HepG2 (cell line): Measurements from ENCODE around the gene IL16. TPM values are rescaled to one million over a fixed set of nuclear protein-coding genes. Genes with fewer than 3 reads are reported as not detected.

Experiments
- ATAC-seq: fragments of 200-7000 bp; cut with Tn5 transposase; 3 replicates; pipeline ENCODE4 v1.9.1; 2020; ENCODE audit warnings: mild to moderate bottlenecking, moderate library complexity
- BruUV-seq: library from RNA; stranded (reverse); fragments of 400-500 nt; replicated peaks from 2 replicates; lab custom pipeline; 2021; lab: Mats Ljungman, UMichigan
- CTCF ChIA-PET: fragments of 300-600 bp; formaldehyde crosslinking; extraction: SDS; loops from one replicate; lab custom pipeline; 2021; ENCODE audit warnings: low total read pairs, inconsistent platforms, low intra/inter-chr PET ratio; lab: Yijun Ruan, JAX
- POLR2A ChIA-PET: fragments of 350-600 bp; sonication (Branson Sonifier 250); formaldehyde crosslinking; loops from one replicate; lab custom pipeline; 2020; ENCODE audit warnings: antibody characterized with exemption, inconsistent platforms; lab: Yijun Ruan, JAX
- DNase-seq: peaks from one replicate; pipeline ENCODE4 v3.0.0-alpha.2; 2015; ENCODE audit warnings: low spot score
- FAIRE-seq: peaks from 3 replicates; lab custom pipeline; 2011; peaks lifted over from hg19 to GRCh38; lab: Jason Lieb, UNC
- H2AFZ ChIP-seq: one replicate; pipeline ENCODE4 v1.6.1; 2011; ENCODE audit warnings: low read length, inconsistent platforms
- H3K27ac ChIP-seq: fragments of 300-600 bp; 3 replicates; pipeline ENCODE4 v1.8.0; 2011; ENCODE audit warnings: mixed run types, mild to moderate bottlenecking, mixed read lengths, low read length, inconsistent platforms; ENCODE audit not compliant: insufficient read depth; ENCODE audit errors: extremely low read length
- H3K27me3 ChIP-seq, 2 experiments: fragments of 200-600 bp in 1 of 2; 2 replicates in 1 of 2; 3 replicates in 1 of 2; pipeline versions ENCODE4 v1.6.0 to v1.8.0; 2011; ENCODE audit warnings: low read length in 2 of 2, mild to moderate bottlenecking in 2 of 2, moderate library complexity in 2 of 2, inconsistent platforms in 1 of 2; ENCODE audit not compliant: insufficient read depth in 2 of 2, control insufficient read depth in 1 of 2
- H3K36me3 ChIP-seq, 2 experiments: fragments of 200-600 bp in 1 of 2; replicated peaks in 1 of 2; 2 replicates in 1 of 2; 3 replicates in 1 of 2; pipeline versions ENCODE4 v1.5.1 to v1.8.0; 2011; ENCODE audit warnings: low read length in 2 of 2, inconsistent platforms in 1 of 2; ENCODE audit not compliant: insufficient read depth in 2 of 2, control insufficient read depth in 1 of 2
- H3K4me1 ChIP-seq: 2 replicates; pipeline ENCODE4 v1.5.1; 2012; ENCODE audit warnings: low read length, inconsistent platforms; ENCODE audit not compliant: insufficient read depth
- H3K4me2 ChIP-seq: 2 replicates; pipeline ENCODE4 v1.6.0; 2011; ENCODE audit warnings: low read depth, low read length, inconsistent platforms
- H3K4me3 ChIP-seq, 3 experiments: fragments of 200-600 bp in 1 of 3; sonication (generic), shearing (Covaris generic) in 1 of 3; replicated peaks in 1 of 3; 2 replicates each; pipeline ENCODE4 v1.5.1; 2011 to 2016; ENCODE audit warnings: low read length in 3 of 3, inconsistent platforms in 2 of 3, low read depth in 2 of 3, mild to moderate bottlenecking in 2 of 3, control low read depth in 1 of 3, mixed read lengths in 1 of 3; ENCODE audit not compliant: insufficient read depth in 1 of 3
- H3K79me2 ChIP-seq: one replicate; pipeline ENCODE4 v1.6.1; 2011; ENCODE audit warnings: low read length, inconsistent platforms; ENCODE audit not compliant: insufficient read depth
- H3K9ac ChIP-seq: 2 replicates; pipeline ENCODE4 v1.6.0; 2011; ENCODE audit warnings: mild to moderate bottlenecking, low read depth, low read length, inconsistent platforms; ENCODE audit not compliant: insufficient read depth
- H3K9me3 ChIP-seq: 2 replicates; pipeline ENCODE4 v1.5.1; 2012; ENCODE audit warnings: mild to moderate bottlenecking, low read length
- H4K20me1 ChIP-seq: 2 replicates; pipeline ENCODE4 v1.6.0; 2011; ENCODE audit warnings: inconsistent platforms, mild to moderate bottlenecking, low read length, moderate library complexity; ENCODE audit not compliant: insufficient read depth
- JUN ChIP-seq: sonication (generic); formaldehyde crosslinking; IDR thresholded peaks from 2 replicates; pipeline ENCODE4 v1.4.0; 2020; ENCODE audit warnings: mild to moderate bottlenecking, missing genetic modification reagents
- PPARG ChIP-seq: conservative IDR thresholded peaks from 2 replicates; pipeline ENCODE4 v1.6.1; 2016; ENCODE audit warnings: missing biosample characterization, missing genetic modification reagents
- TBX3 ChIP-seq: fragments of 450-650 bp; IDR thresholded peaks from 2 replicates; pipeline ENCODE4 v1.6.1; 2017; ENCODE audit warnings: antibody characterized with exemption, mild to moderate bottlenecking, inconsistent platforms, borderline replicate concordance
- TP53 ChIP-seq: sonication (generic); formaldehyde crosslinking; conservative IDR thresholded peaks from 2 replicates; pipeline ENCODE4 v1.4.0; 2020; ENCODE audit warnings: missing genetic modification reagents
- ZNF225 ChIP-seq: sonication (generic); formaldehyde crosslinking; IDR thresholded peaks from 2 replicates; pipeline ENCODE4 v1.4.0; 2020; ENCODE audit warnings: mild to moderate bottlenecking, missing genetic modification reagents
- ZNF570 ChIP-seq: sonication (generic); formaldehyde crosslinking; IDR thresholded peaks from 2 replicates; pipeline ENCODE4 v1.4.0; 2020; ENCODE audit warnings: mild to moderate bottlenecking, missing genetic modification reagents, borderline replicate concordance
- ZNF816 ChIP-seq: sonication (generic); formaldehyde crosslinking; IDR thresholded peaks from 2 replicates; pipeline ENCODE4 v1.8.0; 2022; ENCODE audit warnings: missing genetic modification reagents, mild to moderate bottlenecking, borderline replicate concordance
- WGBS: methylation state at CpG from one replicate; pipeline ENCODE4 v1.1.6; 2017; ENCODE audit warnings: low lambda C conversion rate; 5-methylcytosine and 5-hydroxymethylcytosine counted together
- in situ Hi-C: cut with HindIII; loops from 2 replicates; pipeline ENCODE4 v1.10.0; 2017; ENCODE audit warnings: low pct_unique_long_range_greater_than_20kb; ENCODE audit not compliant: extremely low pct_ligation_motif_present
- intact Hi-C: fragments of 100-400 bp; cut with micrococcal nuclease; formaldehyde crosslinking; loops from one replicate; pipeline ENCODE4 v1.10.0; 2022; ENCODE audit not compliant: unreplicated experiment
- polyA plus RNA-seq, 8 experiments: library from polyadenylated mRNA; depleted of rRNA in 3 of 8; stranded (reverse) in 7 of 8; unstranded in 1 of 8; fragments of >200 nt; fragmentation: Illumina TruSeq in 4 of 8; extraction: Trizol in 4 of 8; gene quantifications; 2 replicates each; pipeline versions ENCODE4 v1.2.1 to v1.2.3, GENCODE V29; 2011 to 2016; ENCODE audit warnings: low read depth in 4 of 8, missing spikeins in 1 of 8, mixed read lengths in 1 of 8; ENCODE audit not compliant: insufficient read depth in 1 of 8
- total RNA-seq, 5 experiments: library from RNA; depleted of rRNA; stranded (reverse); fragments of >200 nt; fragmentation: Illumina TruSeq; extraction: Trizol; gene quantifications; 2 replicates each; pipeline ENCODE4 v1.2.3, GENCODE V29; 2016; ENCODE audit warnings: low read depth in 1 of 5
- TF ChIP-seq, protein P1 (sequence below): sonication (generic); formaldehyde crosslinking; IDR thresholded peaks from 2 replicates; pipeline ENCODE4 v1.8.0; 2022; ENCODE audit warnings: missing genetic modification reagents, low read depth, mild to moderate bottlenecking, borderline replicate concordance
- TF ChIP-seq, protein P2 (sequence below): IDR thresholded peaks from 2 replicates; pipeline ENCODE4 v1.6.1; 2016; ENCODE audit warnings: missing compliant biosample characterization, missing genetic modification reagents, borderline replicate concordance
- TF ChIP-seq, protein P3 (sequence below): sonication (generic); formaldehyde crosslinking; IDR thresholded peaks from 2 replicates; pipeline ENCODE4 v1.8.1; 2023; ENCODE audit warnings: mild to moderate bottlenecking, missing genetic modification reagents, borderline replicate concordance

The IL16 gene
- total and polyA plus RNA-seq, 2 of the 13 experiments (the other 11 are each of a cell fraction or from before 2014, with no cell fraction given), result 0.03 TPM; not detected in 1

DNA sequence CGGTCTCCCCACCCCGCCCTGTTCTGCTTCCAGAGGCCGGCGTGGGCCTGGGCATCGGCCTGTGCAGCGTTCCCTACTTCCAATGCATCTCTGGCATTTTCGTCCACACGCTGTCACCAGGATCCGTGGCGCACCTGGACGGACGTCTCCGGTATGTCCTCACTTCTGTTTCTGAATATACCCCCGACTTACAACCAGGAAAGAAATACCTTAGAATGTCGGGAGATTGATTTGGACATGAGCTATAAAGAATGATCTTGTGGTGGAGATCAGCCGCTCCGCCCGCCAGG is 85.9 kb downstream of the IL16 start:
- no peak for FAIRE-seq
- H4K20me1 ChIP-seq, result no peaks in the 10 kb centered on the region
- H3K4me1 ChIP-seq, result no peaks in the 10 kb centered on the region
- no peak overlapping the region for H3K27ac ChIP-seq
- no peak overlapping the region for H3K4me2 ChIP-seq
- in situ Hi-C loops (no loop called here), intact Hi-C loops (no loop called here)
- no peak overlapping the region for H3K9ac ChIP-seq
- H3K79me2 ChIP-seq, result no peaks in the 10 kb centered on the region
- no peaks in the 10 kb centered on the region for H3K9me3 ChIP-seq
- DNase-seq, result no peak
- BruUV-seq, result no TSS peak
- no peak overlapping the region for H2AFZ ChIP-seq
- H3K36me3 ChIP-seq, result no peaks in the 10 kb centered on the region
- no peak overlapping the region for H3K4me3 ChIP-seq
- no peak for ATAC-seq
- 54% methylated on average over 18 of the region's 18 CpGs for WGBS
- H3K27me3 ChIP-seq, result peaks cover 1 to 28% of the 10 kb centered on the region in 2 experiments; a peak in 2 of 5 replicates
- TF ChIP-seq, protein P1, sequence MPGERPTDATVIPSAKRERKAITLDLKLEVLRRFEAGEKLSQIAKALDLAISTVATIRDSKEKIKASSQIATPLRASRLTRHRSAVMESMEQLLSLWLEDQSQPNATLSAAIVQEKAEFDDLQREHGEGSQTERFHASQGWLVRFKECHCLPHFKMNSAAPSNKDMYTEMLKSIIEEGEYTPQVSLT, result no peak
- TF ChIP-seq ZNF570 (CRISPR knock-in tag) (no peak), ZNF225 (no peak), PPARG (CRISPR knock-in tag) (no peak), ZNF816 (CRISPR knock-in tag) (no peak), TBX3 (no peak), JUN (no peak), TP53 (CRISPR knock-in tag) (no peak)
- TF ChIP-seq, protein P2, sequence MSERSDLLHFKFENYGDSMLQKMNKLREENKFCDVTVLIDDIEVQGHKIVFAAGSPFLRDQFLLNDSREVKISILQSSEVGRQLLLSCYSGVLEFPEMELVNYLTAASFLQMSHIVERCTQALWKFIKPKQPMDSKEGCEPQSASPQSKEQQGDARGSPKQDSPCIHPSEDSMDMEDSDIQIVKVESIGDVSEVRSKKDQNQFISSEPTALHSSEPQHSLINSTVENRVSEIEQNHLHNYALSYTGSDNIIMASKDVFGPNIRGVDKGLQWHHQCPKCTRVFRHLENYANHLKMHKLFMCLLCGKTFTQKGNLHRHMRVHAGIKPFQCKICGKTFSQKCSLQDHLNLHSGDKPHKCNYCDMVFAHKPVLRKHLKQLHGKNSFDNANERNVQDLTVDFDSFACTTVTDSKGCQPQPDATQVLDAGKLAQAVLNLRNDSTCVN (CRISPR knock-in tag), result no peak
- TF ChIP-seq, protein P3, sequence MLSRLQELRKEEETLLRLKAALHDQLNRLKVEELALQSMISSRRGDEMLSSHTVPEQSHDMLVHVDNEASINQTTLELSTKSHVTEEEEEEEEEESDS (CRISPR knock-in tag), result no peak
- CTCF ChIA-PET, result no interaction called here
- POLR2A ChIA-PET, result no interaction called here
